HG02610 (cell line): ENCODE measurements around the gene LLGL2.

Experiments used
- ATAC-seq: cut with Tn5 transposase; IDR thresholded peaks from one replicate; pipeline ENCODE4 v1.9.1; 2021; ENCODE audit warnings: mild to moderate bottlenecking, moderate library complexity; ENCODE audit not compliant: unreplicated experiment

LLGL2 gene

GRCh38 chr17:75521951-75522727, 3.4 kb upstream of the LLGL2 start:
- no peak for ATAC-seq

GRCh38 chr17:75523647-75524046, 1.9 kb upstream of the LLGL2 start:
- ATAC-seq = no peak

DNA sequence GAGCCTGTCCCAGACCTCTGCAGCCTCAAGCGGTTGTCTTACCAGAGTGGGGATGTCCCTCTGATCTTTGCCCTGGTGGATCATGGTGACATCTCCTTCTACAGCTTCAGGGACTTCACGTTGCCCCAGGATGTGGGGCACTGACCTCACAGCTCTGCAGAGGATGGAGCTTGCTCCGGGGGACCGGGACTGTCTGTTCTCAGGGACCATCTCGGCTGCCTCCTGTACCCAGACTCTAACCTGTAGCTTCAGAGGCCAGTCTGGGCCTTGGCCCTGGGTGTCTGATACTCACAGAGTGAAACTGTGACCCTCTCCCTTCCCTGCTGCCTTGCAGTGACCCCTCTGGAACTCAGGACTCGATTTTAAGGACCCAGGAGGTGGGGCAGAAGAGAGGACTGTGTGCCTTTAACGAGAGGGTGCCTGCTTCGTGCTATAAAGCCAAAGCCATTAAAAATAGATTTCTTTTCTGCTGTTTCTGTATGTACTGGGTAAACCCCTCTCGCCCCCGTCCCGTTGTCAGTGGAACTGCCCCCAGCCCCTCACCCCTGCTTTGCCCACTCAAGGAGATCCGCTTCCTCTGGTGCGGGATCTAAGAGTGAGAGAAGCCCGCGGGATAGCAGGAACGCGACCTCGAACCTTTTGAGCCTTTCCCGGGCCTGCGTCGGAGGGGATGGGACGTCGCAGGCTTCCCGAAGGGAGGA, 1.1 kb upstream of the LLGL2 start:
- ATAC-seq = no peak

- peak; percentile 8 for ATAC-seq
Observed at GRCh38 chr17:75525806-75526554, 483 bp downstream of the LLGL2 start.

GRCh38 chr17:75526555-75527270, 1.2 kb downstream of the LLGL2 start:
- ATAC-seq = no peak

DNA sequence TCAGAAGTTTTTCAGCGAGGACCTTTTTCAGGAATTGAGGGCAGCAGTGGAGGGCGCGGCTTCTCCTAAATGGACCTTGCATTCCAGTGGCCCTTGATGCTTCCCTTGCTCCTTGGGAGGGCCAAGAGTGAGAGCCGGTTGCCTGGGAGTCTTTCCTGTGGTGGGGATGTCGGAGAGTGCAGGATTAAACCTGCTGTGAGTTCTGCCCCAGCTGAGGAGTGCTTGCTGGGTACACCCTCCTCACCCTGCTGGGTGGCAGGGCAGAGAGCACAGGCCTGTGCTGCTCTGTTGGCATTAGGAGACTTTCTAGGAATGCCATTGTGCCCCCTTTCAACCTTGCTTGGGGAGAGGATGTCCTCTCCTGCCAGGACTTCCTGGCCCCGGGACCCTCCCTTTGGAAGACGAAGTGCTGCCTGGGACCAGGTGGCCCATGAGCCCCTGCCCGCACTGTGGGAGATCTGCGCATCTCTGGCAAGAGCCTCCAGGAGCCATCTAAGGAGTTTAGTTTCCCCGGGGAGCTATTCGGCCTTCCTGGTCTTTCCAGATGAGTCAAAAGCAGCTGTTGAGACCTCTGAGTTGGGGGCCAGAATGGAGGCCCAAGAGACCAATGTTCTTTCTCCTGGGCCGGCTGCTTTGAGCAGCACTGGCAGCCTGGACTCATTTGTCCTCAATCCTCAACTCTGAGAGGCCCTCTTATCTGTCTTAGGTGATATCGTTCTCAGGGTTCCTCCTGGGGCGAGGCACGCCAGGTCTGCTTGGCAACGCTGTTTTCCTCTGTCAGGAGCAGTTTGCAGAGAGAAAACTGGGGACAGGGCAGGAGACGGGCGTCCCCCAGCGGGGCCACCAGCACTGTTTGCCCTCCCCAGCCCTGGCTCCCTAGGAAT, 5.6 kb downstream of the LLGL2 start:
- no peak for ATAC-seq

DNA sequence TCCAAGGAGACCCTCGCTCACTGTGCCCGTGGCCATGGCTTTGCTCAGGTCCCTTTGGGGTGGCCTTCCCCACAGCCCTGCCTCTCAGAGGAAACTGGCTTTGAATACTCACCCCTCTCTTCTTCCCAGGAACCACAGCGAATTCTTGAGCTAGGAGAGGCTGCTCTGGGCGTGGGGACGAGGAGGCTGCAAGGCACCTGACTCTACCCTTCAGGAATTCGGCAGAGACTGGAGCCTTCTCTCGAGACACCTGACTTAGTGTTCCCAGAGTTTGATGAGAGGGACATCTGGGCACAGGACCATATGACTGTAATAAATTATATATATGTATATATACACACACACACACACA, 6.2 kb downstream of the LLGL2 start:
- ATAC-seq = no peak

DNA sequence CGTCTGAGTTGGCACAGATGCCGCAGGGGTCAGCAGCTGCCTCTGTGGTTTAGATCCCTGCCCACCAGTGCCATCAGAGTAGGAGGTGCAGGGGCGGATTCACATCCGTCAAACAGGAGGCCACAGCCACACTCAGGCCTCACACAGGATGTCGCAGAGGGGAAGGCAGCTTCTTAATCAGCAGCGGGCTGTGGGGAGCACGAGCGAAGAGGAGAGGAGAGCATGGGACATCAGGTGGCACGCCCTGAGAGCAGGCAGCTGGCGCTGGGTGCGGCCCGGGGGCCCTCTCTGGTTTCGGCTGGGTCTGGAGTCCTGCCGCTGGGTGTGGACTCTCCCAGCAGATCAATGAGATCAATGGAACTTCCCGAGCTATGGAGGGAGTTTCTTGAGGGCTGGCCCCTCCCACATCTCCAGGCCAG, 9.6 kb downstream of the LLGL2 start:
- ATAC-seq = no peak

DNA sequence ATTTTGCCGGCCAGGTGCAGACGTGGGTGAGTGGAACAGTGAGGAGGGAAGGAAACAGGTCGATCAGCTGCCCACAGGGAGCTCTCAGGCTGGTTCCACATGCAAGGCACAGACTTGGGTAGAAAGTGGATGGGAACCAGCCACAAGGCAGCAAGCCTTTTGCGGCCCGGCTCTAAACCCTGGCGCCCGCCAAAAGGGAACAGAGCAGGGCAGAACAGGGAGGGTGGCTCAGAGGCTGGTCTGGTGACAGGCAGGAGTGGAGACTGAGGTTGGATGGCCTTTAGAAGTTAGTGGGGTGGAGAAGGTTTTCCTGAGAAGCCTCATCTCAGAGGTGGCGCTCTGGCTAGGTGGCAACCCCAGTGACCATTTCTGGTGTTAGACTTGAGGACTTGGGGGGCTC, 10.4 kb downstream of the LLGL2 start:
- ATAC-seq = no peak

GRCh38 chr17:75536366-75536765, 10.9 kb downstream of the LLGL2 start:
- no peak for ATAC-seq

DNA sequence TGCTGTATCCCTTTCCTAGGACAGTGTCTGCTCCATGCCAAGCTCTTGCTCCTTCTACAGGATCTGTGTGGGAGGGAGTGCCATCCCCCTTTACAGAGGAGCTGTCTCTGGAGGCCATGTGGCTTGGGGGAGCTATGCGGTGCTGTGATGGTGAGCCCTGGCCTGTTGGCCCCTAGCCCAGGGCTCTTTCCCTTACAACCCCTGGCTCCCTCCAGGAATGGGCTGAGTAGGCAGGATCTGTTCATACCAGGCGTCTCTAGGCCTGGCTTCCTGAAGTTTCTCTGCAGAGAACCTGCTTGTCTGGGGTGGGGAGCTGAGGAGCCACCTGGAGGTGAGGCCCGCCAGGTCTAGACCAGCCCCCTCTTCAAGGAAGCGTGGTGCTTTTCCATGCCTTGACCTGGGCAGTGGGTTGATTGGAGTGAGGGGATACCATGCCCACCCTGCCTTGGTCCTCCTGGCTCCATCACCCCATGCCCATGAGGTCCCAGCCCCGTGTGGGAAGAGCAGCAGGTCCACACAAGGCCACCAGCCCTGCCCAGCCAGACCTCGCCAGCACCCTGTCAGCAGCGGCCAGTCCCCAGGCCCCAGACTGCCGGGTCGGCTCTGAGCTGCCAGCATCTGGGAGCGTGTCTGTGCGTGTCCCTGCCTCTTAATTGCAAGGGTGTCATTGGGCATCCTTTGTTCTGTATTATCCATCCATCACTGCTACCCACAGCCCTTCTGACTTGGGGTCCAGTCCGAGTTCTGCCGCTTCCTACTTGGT, 14.7 kb downstream of the LLGL2 start:
- no peak for ATAC-seq

- ATAC-seq = no peak
Observed at GRCh38 chr17:75540923-75541503, 15.5 kb downstream of the LLGL2 start.

DNA sequence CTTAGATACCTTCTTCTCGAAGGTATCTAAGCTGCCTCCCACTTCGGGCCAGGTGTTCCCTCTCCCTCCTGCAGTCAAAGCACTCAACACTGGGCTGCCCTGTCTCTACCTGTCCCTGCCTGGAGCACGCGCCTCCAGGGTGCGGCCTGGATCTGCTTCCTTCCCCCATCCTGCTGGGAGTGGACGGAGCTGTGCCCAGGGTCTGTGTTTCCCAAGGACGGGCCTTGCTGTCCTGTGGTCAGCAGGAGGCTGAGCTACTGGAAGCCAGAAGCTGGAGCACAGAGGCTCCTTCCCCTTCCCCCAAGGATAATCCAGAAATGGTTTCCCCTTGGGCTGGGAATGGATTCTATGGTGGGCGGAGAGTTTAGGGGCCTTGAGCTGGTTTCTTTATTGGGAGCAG, 16.7 kb downstream of the LLGL2 start:
- ATAC-seq = no peak

- ATAC-seq = no peak
Observed at GRCh38 chr17:75542728-75543336, 17.3 kb downstream of the LLGL2 start.

DNA sequence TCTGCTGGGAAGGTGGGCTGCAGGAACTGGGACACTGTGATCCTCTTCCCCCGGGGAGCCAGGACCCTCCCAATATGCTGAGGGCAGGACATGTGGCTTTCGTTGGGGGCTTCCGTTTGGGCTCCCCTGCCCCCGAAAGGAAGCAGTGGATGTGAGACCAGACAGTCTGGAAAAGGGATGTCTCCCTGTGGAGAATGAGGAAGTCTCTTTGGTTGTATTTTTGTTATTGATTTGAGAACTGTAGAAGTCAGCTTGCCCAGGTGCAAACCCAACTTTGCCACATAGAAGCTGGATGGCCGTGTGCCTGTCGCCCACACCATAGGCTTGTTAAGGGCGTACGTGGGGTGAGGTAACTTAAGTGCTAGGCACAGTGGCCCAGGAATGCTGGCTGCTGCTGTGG, 18.8 kb downstream of the LLGL2 start:
- no peak for ATAC-seq

- ATAC-seq = no peak
Observed at GRCh38 chr17:75546181-75546580, 20.7 kb downstream of the LLGL2 start.

DNA sequence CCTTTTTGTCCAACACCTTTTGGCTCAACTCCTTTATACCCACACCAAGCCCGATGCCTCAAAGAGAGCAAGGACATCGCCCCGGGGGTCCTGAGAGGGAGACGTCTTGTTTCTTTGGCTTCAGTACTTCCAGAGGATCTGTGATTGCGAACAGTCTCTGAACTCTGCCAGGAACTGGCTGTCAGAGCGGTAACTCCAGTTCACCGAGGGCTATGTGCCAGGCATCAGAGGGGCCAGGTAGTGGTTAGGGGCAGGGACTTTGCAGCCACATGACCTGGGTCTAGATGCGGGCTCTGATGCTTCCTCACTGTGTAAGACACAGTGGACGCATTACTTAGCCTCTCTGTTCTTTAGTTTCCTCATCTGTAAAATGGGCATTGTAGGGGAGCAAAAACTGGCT, 21.6 kb downstream of the LLGL2 start:
- no peak for ATAC-seq

DNA sequence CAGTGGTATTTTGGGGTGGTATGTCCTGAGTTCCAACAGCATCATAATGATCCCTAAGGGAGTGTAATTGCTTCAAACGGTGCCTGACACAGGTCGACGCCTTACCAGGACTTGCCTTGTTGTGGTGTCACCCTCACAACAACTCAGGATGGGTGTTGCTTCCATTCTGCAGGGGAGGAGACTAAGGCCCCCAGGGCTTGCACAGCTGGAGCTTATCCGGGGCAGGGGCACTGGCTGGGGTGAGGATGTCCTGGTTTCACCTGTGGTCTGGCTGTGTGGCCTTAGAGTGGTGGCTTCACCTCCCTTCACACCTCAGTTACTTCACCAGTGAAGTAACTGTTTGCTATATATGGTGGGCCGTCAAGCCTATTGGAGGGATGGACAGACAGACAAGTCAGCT, 23.3 kb downstream of the LLGL2 start:
- no peak for ATAC-seq
